K562 (cell line): Measurements from ENCODE around the gene HNRNPH1.
"Not testable (repeated sequence)": the region's sequence is repeated elsewhere in the genome, so short reads cannot be mapped to it uniquely, and the experiment has no call there.

Experiments
- ELF1 ChIP-seq: fragments of 200-800 bp; sonication (Bioruptor generic); IDR thresholded peaks from 2 replicates; pipeline ENCODE4 v1.6.1; 2016; ENCODE audit warnings: missing genetic modification characterization, missing compliant biosample characterization
- EZH2 ChIP-seq: IDR thresholded peaks from 2 replicates; pipeline ENCODE4 v1.6.1; 2012; ENCODE audit warnings: low read depth, mild to moderate bottlenecking, inconsistent platforms, low read length, borderline replicate concordance
- TGIF2 ChIP-seq: sonication (generic); formaldehyde crosslinking; IDR thresholded peaks from 2 replicates; pipeline ENCODE4 v1.8.1; 2022; ENCODE audit warnings: mild to moderate bottlenecking, missing genetic modification reagents, moderate library complexity
- ZFPM2 ChIP-seq: fragments of 250-450 bp; sonication (Bioruptor Pico); IDR thresholded peaks from 2 replicates; pipeline ENCODE4 v1.5.1; 2022; ENCODE audit warnings: mild to moderate bottlenecking
- TF ChIP-seq, protein P1 (sequence below): sonication (generic); formaldehyde crosslinking; IDR thresholded peaks from 2 replicates; pipeline ENCODE4 v1.8.0; 2022; ENCODE audit warnings: mild to moderate bottlenecking, missing genetic modification reagents
- TF ChIP-seq, protein P2 (sequence below): sonication (generic); formaldehyde crosslinking; IDR thresholded peaks from 2 replicates; pipeline ENCODE4 v1.9.0; 2022; ENCODE audit warnings: mild to moderate bottlenecking, missing genetic modification reagents

DNA sequence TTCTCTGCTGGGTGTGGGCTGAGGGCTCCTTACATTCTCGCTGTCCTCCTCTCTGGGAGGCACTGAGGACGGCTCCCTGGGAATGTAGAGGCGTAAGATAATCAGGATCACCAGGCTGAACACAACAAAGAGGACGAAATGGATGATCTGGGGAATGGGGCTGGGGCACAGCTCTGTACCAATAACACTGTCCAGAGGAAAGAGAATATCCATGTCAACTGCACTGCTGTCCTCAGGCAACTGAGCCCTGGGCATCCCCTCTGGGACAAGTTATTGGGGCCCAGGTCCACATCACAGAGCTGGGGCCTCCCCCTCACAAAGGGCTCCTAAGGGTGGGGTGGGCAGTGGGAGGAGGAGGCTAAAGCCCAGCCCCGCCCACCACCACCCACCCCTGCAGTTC, 21.3 kb upstream of the HNRNPH1 start:
- TF ChIP-seq EZH2; ZFPM2; ELF1 (tag); TGIF2 (CRISPR knock-in tag): not testable (repeated sequence)
- TF ChIP-seq, protein P1, sequence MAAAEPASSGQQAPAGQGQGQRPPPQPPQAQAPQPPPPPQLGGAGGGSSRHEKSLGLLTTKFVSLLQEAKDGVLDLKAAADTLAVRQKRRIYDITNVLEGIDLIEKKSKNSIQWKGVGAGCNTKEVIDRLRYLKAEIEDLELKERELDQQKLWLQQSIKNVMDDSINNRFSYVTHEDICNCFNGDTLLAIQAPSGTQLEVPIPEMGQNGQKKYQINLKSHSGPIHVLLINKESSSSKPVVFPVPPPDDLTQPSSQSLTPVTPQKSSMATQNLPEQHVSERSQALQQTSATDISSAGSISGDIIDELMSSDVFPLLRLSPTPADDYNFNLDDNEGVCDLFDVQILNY, result not testable (repeated sequence)
- TF ChIP-seq, protein P2, sequence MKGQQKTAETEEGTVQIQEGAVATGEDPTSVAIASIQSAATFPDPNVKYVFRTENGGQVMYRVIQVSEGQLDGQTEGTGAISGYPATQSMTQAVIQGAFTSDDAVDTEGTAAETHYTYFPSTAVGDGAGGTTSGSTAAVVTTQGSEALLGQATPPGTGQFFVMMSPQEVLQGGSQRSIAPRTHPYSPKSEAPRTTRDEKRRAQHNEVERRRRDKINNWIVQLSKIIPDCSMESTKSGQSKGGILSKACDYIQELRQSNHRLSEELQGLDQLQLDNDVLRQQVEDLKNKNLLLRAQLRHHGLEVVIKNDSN (CRISPR knock-in tag), result not testable (repeated sequence)
